Nephron (organoid): Measurements from ENCODE around the gene MMP11.

ENCODE experiments used
- H3K27ac Mint-ChIP-seq, 3 experiments: 2 replicates each; pipeline ENCODE4 v1.8.0; 2020; ENCODE audit warnings: mixed read lengths in 3 of 3, mild to moderate bottlenecking in 2 of 3, moderate library complexity in 1 of 3
- H3K27me3 Mint-ChIP-seq: 2 replicates; pipeline ENCODE4 v1.8.0; 2021; ENCODE audit warnings: low read depth, mild to moderate bottlenecking, moderate library complexity, mixed read lengths
- H3K36me3 Mint-ChIP-seq: 2 replicates; pipeline ENCODE4 v1.8.0; 2020; ENCODE audit warnings: low read depth, mixed read lengths
- H3K4me1 Mint-ChIP-seq: 2 replicates; pipeline ENCODE4 v1.8.0; 2020; ENCODE audit warnings: mixed read lengths
- H3K4me3 Mint-ChIP-seq, 3 experiments: 2 replicates each; pipeline ENCODE4 v1.8.0; 2020; ENCODE audit warnings: mild to moderate bottlenecking in 3 of 3, mixed read lengths in 3 of 3, moderate library complexity in 2 of 3
- H3K9me3 Mint-ChIP-seq: 2 replicates; pipeline ENCODE4 v1.8.0; 2020; ENCODE audit warnings: mixed read lengths
- CTCF ChIP-seq, 3 experiments: fragments of 200-600 bp; sonication (generic); IDR thresholded peaks; one replicate each; pipeline ENCODE4 v1.5.0; 2021; ENCODE audit warnings: antibody characterized with exemption in 3 of 3; ENCODE audit not compliant: unreplicated experiment in 3 of 3

Gene MMP11

GRCh38 chr22:23816156-23816976 lies 43.7 kb downstream of the MMP11 start:
- Mint-ChIP-seq H3K4me3 (no peak overlapping the region), H3K27me3 (no peaks in the 10 kb centered on the region), H3K27ac (peak overlapping the region in 1 of 3 experiments; percentile 19), H3K9me3 (no peaks in the 10 kb centered on the region), H3K36me3 (peaks cover 87% of the 10 kb centered on the region), H3K4me1 (no peaks in the 10 kb centered on the region)
- no peak for TF ChIP-seq CTCF (IDR thresholded peaks at IDR 0.05; ENCODE audit: unreplicated experiment in 3 of 3)

DNA sequence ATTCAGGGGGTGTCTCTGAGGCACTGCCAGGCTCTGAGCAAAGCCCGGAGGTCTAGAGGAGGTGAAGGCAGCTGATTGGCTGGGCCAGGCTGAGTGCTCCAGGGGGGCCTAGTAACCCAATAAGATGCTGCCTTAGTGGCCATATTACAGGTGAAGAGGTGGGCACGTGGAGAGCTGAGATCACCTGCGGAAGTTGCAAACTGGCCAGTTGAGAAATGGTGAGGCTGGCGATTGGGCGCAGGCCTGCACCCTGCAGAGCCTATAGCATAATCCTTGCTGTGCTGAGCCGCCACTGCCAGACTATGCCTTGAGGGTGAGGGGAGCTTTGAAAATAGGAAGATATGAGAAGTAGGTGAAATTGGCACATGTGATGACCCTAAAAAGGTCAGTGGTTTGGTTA lies 44.5 kb downstream of the MMP11 start:
- Mint-ChIP-seq H3K4me1 (no peaks in the 10 kb centered on the region), H3K27me3 (no peaks in the 10 kb centered on the region), H3K27ac (no peak overlapping the region), H3K4me3 (no peak overlapping the region), H3K9me3 (no peaks in the 10 kb centered on the region), H3K36me3 (peaks cover 85% of the 10 kb centered on the region)
- no peak for TF ChIP-seq CTCF (IDR thresholded peaks at IDR 0.05; ENCODE audit: unreplicated experiment in 3 of 3)

DNA sequence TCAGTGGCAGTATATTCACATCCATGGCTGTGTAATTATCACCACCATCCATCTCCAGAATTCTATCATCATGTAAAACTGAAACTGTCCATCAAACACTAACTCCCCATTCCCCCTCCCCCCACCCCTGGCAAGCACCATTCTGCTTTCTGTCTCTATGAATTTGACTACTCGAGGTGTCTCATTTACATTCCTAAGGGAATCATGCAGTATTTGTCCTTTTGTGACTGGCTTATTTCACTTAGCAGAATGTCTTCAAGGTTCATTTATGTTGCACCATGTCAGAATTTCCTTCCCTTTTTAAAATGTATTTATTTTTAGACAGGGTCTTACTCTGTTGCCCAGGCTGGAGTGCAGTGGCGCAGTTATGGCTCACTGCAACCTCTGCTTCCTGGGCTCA lies 45.9 kb downstream of the MMP11 start:
- Mint-ChIP-seq H3K9me3 (no peaks in the 10 kb centered on the region), H3K27ac (no peak overlapping the region), H3K4me1 (peaks cover 5% of the 10 kb centered on the region), H3K4me3 (no peak overlapping the region), H3K27me3 (no peaks in the 10 kb centered on the region), H3K36me3 (peaks cover 87% of the 10 kb centered on the region)
- no peak for TF ChIP-seq CTCF (IDR thresholded peaks at IDR 0.05; ENCODE audit: unreplicated experiment in 3 of 3)

GRCh38 chr22:23820748-23821211 lies 48.1 kb downstream of the MMP11 start:
- no peak for TF ChIP-seq CTCF (IDR thresholded peaks at IDR 0.05; ENCODE audit: unreplicated experiment in 3 of 3)
- no peak overlapping the region for H3K4me3 Mint-ChIP-seq
- H3K9me3 Mint-ChIP-seq = no peaks in the 10 kb centered on the region
- peaks cover 85% of the 10 kb centered on the region for H3K36me3 Mint-ChIP-seq
- H3K27me3 Mint-ChIP-seq = no peaks in the 10 kb centered on the region
- no peak overlapping the region for H3K27ac Mint-ChIP-seq
- peaks cover 12% of the 10 kb centered on the region for H3K4me1 Mint-ChIP-seq

DNA sequence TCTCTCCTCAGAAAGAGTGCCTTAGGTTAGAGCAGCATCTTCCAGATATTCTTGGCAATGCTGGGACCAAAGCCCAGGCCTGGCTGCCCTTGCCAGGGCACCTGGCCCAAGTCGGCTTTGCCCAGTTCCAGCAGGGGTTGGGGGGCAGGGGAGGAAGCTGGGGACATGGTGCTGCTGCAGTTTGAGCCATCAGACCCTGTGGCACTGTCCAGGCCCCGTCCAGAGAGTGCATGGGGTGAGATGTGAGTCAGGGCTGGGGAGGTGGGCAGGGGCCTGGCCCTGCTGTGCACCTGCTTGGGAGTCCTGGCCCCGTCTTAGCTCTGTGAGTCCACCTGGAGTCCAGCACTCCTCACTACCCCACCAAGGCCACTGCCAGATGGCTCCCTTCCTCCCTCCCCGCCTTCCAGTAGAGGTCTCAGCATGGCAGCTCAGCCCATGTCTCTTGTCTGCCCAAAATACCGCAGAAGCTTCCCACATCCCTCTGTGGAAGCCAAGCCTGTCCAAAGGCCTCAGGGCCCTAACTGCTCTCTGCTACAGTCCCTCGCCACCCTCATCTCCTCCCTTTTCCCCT lies 49.5 kb downstream of the MMP11 start:
- Mint-ChIP-seq H3K36me3 (peaks cover 82% of the 10 kb centered on the region), H3K9me3 (no peaks in the 10 kb centered on the region), H3K27me3 (no peaks in the 10 kb centered on the region)

More for the DNA sequence above, 49.5 kb downstream of the MMP11 start:
- TF ChIP-seq CTCF (IDR thresholded peaks at IDR 0.05; ENCODE audit: unreplicated experiment in 3 of 3) = no peak
- Mint-ChIP-seq H3K27ac (peak overlapping the region in 2 of 3 experiments; percentile 38 to 66), H3K4me3 (no peak overlapping the region), H3K4me1 (peaks cover 17% of the 10 kb centered on the region)
